Common myeloid progenitor, CD34-positive (primary cell): Measurements from ENCODE around the gene CXCL10. TPM values are rescaled to one million over a fixed set of nuclear protein-coding genes. Genes with fewer than 3 reads are reported as not detected.

Experiments used
- CTCF ChIA-PET: fragments of 350-600 bp; sonication (Branson Sonifier 250); formaldehyde crosslinking; loops from one replicate; lab custom pipeline; 2021; ENCODE audit warnings: antibody characterized with exemption; lab: Charles Lee
- POLR2A ChIA-PET: fragments of 350-600 bp; sonication (Branson Sonifier 250); formaldehyde crosslinking; loops from one replicate; lab custom pipeline; 2021; ENCODE audit warnings: antibody characterized with exemption; lab: Charles Lee
- DNase-seq, 3 donors: peaks; one replicate each; pipeline versions ENCODE4 v3.0.0 to v3.0.0-alpha.2; 2013
- H3K27ac ChIP-seq, 2 experiments: 1 replicate in 1 of 2; 2 replicates in 1 of 2; pipeline ENCODE4 v1.7.0; 2013; ENCODE audit warnings: inconsistent platforms in 2 of 2, low read length in 2 of 2, mild to moderate bottlenecking in 2 of 2, low read depth in 1 of 2, moderate library complexity in 1 of 2; ENCODE audit not compliant: severe bottlenecking in 2 of 2, insufficient read depth in 1 of 2, poor library complexity in 1 of 2
- H3K27me3 ChIP-seq, 5 experiments: replicated peaks in 2 of 5; 1 replicate in 3 of 5; 2 replicates in 2 of 5; pipeline versions ENCODE4 v1.6.1 to v1.7.0; 2013; ENCODE audit warnings: low read length in 4 of 5, mild to moderate bottlenecking in 2 of 5, moderate library complexity in 2 of 5, inconsistent platforms in 1 of 5; ENCODE audit not compliant: insufficient read depth in 5 of 5, control insufficient read depth in 4 of 5
- H3K36me3 ChIP-seq, 4 experiments: 1 replicate in 2 of 4; 2 replicates in 2 of 4; pipeline versions ENCODE4 v1.6.1 to v1.7.0; 2013; ENCODE audit warnings: low read length in 3 of 4, control low read depth in 1 of 4, mild to moderate bottlenecking in 1 of 4; ENCODE audit not compliant: control insufficient read depth in 4 of 4, insufficient read depth in 4 of 4
- H3K4me1 ChIP-seq, 4 experiments: 1 replicate in 3 of 4; 2 replicates in 1 of 4; pipeline versions ENCODE4 v1.6.1 to v1.7.1; 2013; ENCODE audit warnings: low read length in 3 of 4, mild to moderate bottlenecking in 3 of 4, control low read depth in 1 of 4, inconsistent platforms in 1 of 4, moderate library complexity in 1 of 4; ENCODE audit not compliant: control insufficient read depth in 4 of 4, insufficient read depth in 4 of 4; ENCODE audit errors: control extremely low read depth in 1 of 4
- H3K4me3 ChIP-seq, 7 experiments: 1 replicate in 4 of 7; 2 replicates in 3 of 7; pipeline versions ENCODE4 v1.5.1 to v1.7.0; 2013; ENCODE audit warnings: mild to moderate bottlenecking in 7 of 7, low read length in 6 of 7, moderate library complexity in 6 of 7, inconsistent platforms in 2 of 7, low read depth in 2 of 7, control low read depth in 1 of 7; ENCODE audit not compliant: insufficient read depth in 4 of 7, control insufficient read depth in 1 of 7; ENCODE audit errors: extremely low read depth in 1 of 7
- H3K9me3 ChIP-seq, 5 experiments: 1 replicate in 4 of 5; 2 replicates in 1 of 5; pipeline versions ENCODE4 v1.6.1 to v1.7.1; 2013; ENCODE audit warnings: low read length in 4 of 5, mild to moderate bottlenecking in 2 of 5, inconsistent platforms in 1 of 5, low read depth in 1 of 5, moderate library complexity in 1 of 5; ENCODE audit not compliant: control insufficient read depth in 4 of 5, insufficient read depth in 2 of 5; ENCODE audit errors: control extremely low read depth in 1 of 5
- WGBS: methylation state at CpG from one replicate; pipeline ENCODE4 v1.1.5; 2013; ENCODE audit not compliant: insufficient coverage; 5-methylcytosine and 5-hydroxymethylcytosine counted together
- polyA plus RNA-seq: library from polyadenylated mRNA; unstranded; fragments of 120-200 nt; gene quantifications from one replicate; pipeline ENCODE4 v1.2.1, GENCODE V29; 2013

Gene CXCL10
- 1.4 TPM for polyA plus RNA-seq

GRCh38 chr4:76023389-76023788, at the start of gene CXCL10:
CXCL10 (minus strand) TSS chr4:76023497; CDS start chr4:76023431, 66 bp downstream.
- CTCF ChIA-PET, result no interaction called here
- 0% methylated on average over 1 of the region's 3 CpGs for WGBS
- peak; percentile 53 to 84 (median 81) for DNase-seq

GRCh38 chr4:76072760-76073159, 49.5 kb upstream of the CXCL10 start:
- H3K4me1 ChIP-seq, result no peaks in the 10 kb centered on the region
- DNase-seq, result no peak
- no peak overlapping the region for H3K27ac ChIP-seq
- H3K4me3 ChIP-seq, result no peak overlapping the region
- no peaks in the 10 kb centered on the region for H3K9me3 ChIP-seq
- no peaks in the 10 kb centered on the region for H3K27me3 ChIP-seq
- CTCF ChIA-PET, result interaction anchor here (1.0 kb wide), 1 partner anchor 14 kb away, joined by 3 read pairs; no protein-coding TSS in a partner anchor
- POLR2A ChIA-PET, result no interaction called here
- no peaks in the 10 kb centered on the region for H3K36me3 ChIP-seq
- WGBS, result 98% methylated on average over 3 of the region's 4 CpGs

More at GRCh38 chr4:76023389-76023788, at the start of gene CXCL10:
- Histone ChIP-seq H3K27ac (no peak within 1 kb of the TSS), H3K36me3 (no peaks in the 10 kb centered on the region), H3K27me3 (no peaks in the 10 kb centered on the region), H3K9me3 (no peaks in the 10 kb centered on the region), H3K4me3 (peak within 1 kb of the TSS in 2 of 7 experiments; percentile 47 to 52), H3K4me1 (peaks cover 14 to 25% (median 19%) of the 10 kb centered on the region in 4 experiments)
- POLR2A ChIA-PET, result interaction anchor here (0.6 kb wide), 1 partner anchor 8 kb away, joined by 3 read pairs; no protein-coding TSS in a partner anchor

DNA sequence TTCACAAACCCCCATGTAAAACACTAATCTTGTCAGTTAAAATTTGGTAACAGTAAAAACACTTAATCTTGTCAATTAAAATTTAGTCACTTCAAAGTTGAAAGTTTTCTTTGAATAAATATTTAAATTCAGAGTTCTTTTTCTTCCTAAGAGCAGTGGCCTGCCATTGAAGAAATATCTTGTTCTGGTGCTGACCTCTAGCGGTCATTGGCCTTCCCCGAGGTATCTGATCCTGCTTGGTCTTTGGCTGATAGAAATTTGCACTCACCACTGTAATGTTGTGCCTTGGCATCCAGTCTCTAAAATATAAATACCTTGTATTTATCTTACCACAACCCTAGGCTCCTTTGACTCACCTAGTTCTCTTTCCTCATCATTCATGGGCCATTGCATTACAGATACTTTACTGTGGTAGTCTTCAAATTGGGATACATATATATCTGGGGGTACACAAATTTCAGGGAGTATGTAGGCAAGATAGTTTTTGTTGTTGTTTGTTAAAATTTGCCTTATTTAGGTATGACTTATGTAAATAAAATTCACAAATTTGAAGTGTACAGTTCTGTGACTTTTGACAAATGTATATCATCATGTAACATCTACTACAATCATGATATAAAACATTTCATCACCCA, 44.5 kb upstream of the CXCL10 start:
- Histone ChIP-seq H3K4me1 (no peaks in the 10 kb centered on the region), H3K4me3 (no peak overlapping the region), H3K27ac (no peak overlapping the region), H3K36me3 (no peaks in the 10 kb centered on the region), H3K27me3 (no peaks in the 10 kb centered on the region), H3K9me3 (no peaks in the 10 kb centered on the region)
- DNase-seq, result peak; percentile 72 to 88 (median 80)
- CTCF ChIA-PET, result interaction anchor here (0.7 to 2.7 kb wide), 11 partner anchors 10 to 89 kb away, joined by 3 to 41 read pairs (median 4); partner anchors contain the start of gene SDAD1
- POLR2A ChIA-PET, result no interaction called here
- 0% methylated on average over 2 of the region's 2 CpGs for WGBS

DNA sequence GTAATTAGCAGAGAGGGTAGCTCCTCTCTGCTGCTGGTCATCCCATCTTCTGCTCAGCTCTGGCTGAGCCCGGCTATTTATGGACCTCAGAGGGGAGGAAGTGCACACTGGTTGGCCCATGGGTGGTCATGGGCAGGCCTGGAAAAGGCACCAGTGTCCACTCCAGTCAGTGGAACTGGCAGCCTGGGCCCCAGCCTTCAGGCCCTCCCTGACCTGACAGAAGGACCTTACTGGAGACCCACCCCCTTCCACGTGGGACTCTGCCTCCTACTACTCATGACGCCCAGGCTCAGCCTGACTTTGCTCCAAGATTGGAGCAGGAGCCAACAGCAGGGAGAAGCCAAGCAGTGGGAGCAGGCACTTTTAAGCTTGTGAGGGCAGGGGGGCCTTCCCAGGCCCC, 43.2 kb upstream of the CXCL10 start:
- no peaks in the 10 kb centered on the region for H3K9me3 ChIP-seq
- H3K4me3 ChIP-seq, result no peak overlapping the region
- POLR2A ChIA-PET, result no interaction called here
- CTCF ChIA-PET, result interaction anchor here (0.9 to 2.2 kb wide), 6 partner anchors 8 to 76 kb away, joined by 4 to 41 read pairs (median 4); partner anchors contain the start of genes CXCL11 and SDAD1
- H3K27ac ChIP-seq, result no peak overlapping the region
- H3K36me3 ChIP-seq, result no peaks in the 10 kb centered on the region
- DNase-seq, result no peak
- no peaks in the 10 kb centered on the region for H3K4me1 ChIP-seq
- no peaks in the 10 kb centered on the region for H3K27me3 ChIP-seq
- WGBS, result 92% methylated on average over 3 of the region's 3 CpGs

DNA sequence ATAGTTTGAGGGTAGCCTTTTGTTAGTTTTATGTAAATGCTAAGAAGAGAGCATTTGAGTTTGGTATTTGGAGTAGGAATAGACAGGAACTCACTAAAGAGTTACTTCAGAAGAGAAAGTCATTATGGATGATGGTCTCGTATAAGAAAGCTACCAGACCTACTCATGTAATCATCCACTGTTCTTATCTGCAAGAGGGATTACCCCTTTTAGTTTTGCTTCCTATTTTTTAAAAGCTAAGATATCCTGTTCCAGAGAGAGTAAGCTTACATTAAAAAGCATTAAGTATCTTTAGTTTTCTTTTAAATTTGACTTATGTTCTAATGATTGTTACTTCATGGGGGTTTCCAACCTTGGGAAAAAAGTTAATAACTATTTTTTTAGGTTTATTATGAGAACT, 38.7 kb upstream of the CXCL10 start:
- POLR2A ChIA-PET, result no interaction called here
- Histone ChIP-seq H3K4me1 (no peaks in the 10 kb centered on the region), H3K27ac (no peak overlapping the region), H3K36me3 (no peaks in the 10 kb centered on the region), H3K9me3 (no peaks in the 10 kb centered on the region), H3K4me3 (no peak overlapping the region), H3K27me3 (no peaks in the 10 kb centered on the region)
- no CpG with 5 or more reads among the region's 1 CpG for WGBS
- CTCF ChIA-PET, result interaction anchor here (1.0 to 3.5 kb wide), 4 partner anchors 15 to 65 kb away, joined by 3 to 40 read pairs (median 4); no protein-coding TSS in a partner anchor
- peak in 2 of 3 donors; percentile 26 to 38 for DNase-seq

DNA sequence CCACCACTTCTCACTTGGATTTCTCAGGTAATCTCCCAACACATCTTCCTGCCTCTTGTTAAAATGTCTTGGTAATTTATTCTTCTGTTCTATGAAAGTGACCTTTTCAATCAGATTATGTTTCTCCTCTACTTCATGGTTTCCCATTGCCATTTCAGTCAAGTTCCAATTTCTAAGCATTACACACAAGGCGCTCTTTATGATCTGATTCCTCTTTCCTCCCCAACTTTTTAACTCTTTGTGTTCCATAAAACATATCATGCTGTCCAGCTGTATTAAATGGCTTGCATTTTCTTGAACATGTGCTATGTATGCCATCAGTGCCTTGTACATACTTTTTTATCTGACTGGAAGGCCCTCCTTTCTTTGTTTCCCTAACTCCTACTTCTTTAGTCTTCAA, 38.1 kb upstream of the CXCL10 start:
- CTCF ChIA-PET, result interaction anchor here (0.8 to 3.5 kb wide), 4 partner anchors 10 to 65 kb away, joined by 3 to 40 read pairs (median 4); no protein-coding TSS in a partner anchor
- H3K27me3 ChIP-seq, result no peaks in the 10 kb centered on the region
- no peak overlapping the region for H3K27ac ChIP-seq
- no peak for DNase-seq
- POLR2A ChIA-PET, result interaction anchor here (1.2 kb wide), 1 partner anchor 77 kb away, joined by 3 read pairs; no protein-coding TSS in a partner anchor
- no peaks in the 10 kb centered on the region for H3K9me3 ChIP-seq
- 100% methylated on average over 1 of the region's 1 CpG for WGBS
- H3K4me3 ChIP-seq, result no peak overlapping the region
- no peaks in the 10 kb centered on the region for H3K36me3 ChIP-seq
- no peaks in the 10 kb centered on the region for H3K4me1 ChIP-seq

DNA sequence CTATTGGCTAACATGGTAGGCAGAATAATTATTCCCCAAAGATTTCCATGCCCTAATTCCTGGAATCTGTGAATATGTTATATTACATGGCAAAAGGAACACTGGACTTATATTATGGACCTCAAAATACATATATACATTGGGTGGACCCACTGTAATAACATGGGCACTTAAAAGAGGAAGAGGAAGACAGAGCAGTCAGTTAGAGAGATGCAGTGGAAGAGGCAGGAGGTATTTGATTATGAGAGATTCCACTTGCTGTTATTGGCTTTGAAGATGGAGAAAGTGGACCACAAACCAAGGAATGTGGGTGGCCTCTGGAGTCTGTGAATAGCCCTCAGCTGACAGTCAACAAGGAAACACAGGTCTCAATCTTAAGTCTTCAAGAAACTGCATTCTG, 37.2 kb upstream of the CXCL10 start:
- ChIA-PET CTCF (interaction anchor here (0.8 to 3.5 kb wide), 2 partner anchors 11 to 64 kb away, joined by 3 to 40 read pairs; no protein-coding TSS in a partner anchor), POLR2A (interaction anchor here (1.2 kb wide), 1 partner anchor 76 kb away, joined by 3 read pairs; no protein-coding TSS in a partner anchor)
- peak in 1 of 3 donors; percentile 13 for DNase-seq
- Histone ChIP-seq H3K4me1 (no peaks in the 10 kb centered on the region), H3K27me3 (no peaks in the 10 kb centered on the region), H3K4me3 (no peak overlapping the region), H3K36me3 (no peaks in the 10 kb centered on the region), H3K9me3 (no peaks in the 10 kb centered on the region), H3K27ac (no peak overlapping the region)
